HG02970 (cell line): ENCODE measurements around the gene MEGF6.

Source experiments
- ATAC-seq: cut with Tn5 transposase; IDR thresholded peaks from one replicate; pipeline ENCODE4 v1.9.1; 2021; ENCODE audit warnings: mild to moderate bottlenecking, moderate library complexity, moderate number of reproducible peaks; ENCODE audit not compliant: unreplicated experiment, low FRiP score

Gene MEGF6

GRCh38 chr1:3560251-3560871 lies 50.9 kb downstream of the MEGF6 start:
- ATAC-seq, result no peak

GRCh38 chr1:3558036-3558726 lies 53.1 kb downstream of the MEGF6 start:
- ATAC-seq, result no peak

GRCh38 chr1:3557366-3557765 lies 53.9 kb downstream of the MEGF6 start:
- no peak for ATAC-seq

- no peak for ATAC-seq
Measured at GRCh38 chr1:3556336-3556735, 55.0 kb downstream of the MEGF6 start.

GRCh38 chr1:3555131-3555920 lies 56.0 kb downstream of the MEGF6 start:
- no peak for ATAC-seq

GRCh38 chr1:3553940-3554223 lies 57.4 kb downstream of the MEGF6 start:
- no peak for ATAC-seq

GRCh38 chr1:3553166-3553939 lies 58.0 kb downstream of the MEGF6 start:
- ATAC-seq, result no peak

- ATAC-seq, result no peak
Measured at GRCh38 chr1:3552751-3553150, 58.6 kb downstream of the MEGF6 start.

- ATAC-seq, result no peak
Measured at GRCh38 chr1:3552176-3552575, 59.1 kb downstream of the MEGF6 start.

- no peak for ATAC-seq
Measured at GRCh38 chr1:3551711-3552110, 59.6 kb downstream of the MEGF6 start.

- ATAC-seq, result no peak
Measured at GRCh38 chr1:3551290-3551678, 60.0 kb downstream of the MEGF6 start.

GRCh38 chr1:3550511-3551289 lies 60.6 kb downstream of the MEGF6 start:
- no peak for ATAC-seq

GRCh38 chr1:3548895-3549294 lies 62.4 kb downstream of the MEGF6 start:
- ATAC-seq, result no peak

- ATAC-seq, result no peak
Measured at GRCh38 chr1:3548156-3548893, 63.0 kb downstream of the MEGF6 start.

GRCh38 chr1:3547055-3548005 lies 64.0 kb downstream of the MEGF6 start:
- ATAC-seq, result no peak

- no peak for ATAC-seq
Measured at GRCh38 chr1:3546048-3546384, 65.3 kb downstream of the MEGF6 start.

- ATAC-seq, result no peak
Measured at GRCh38 chr1:3545363-3546047, 65.8 kb downstream of the MEGF6 start.
